ENCODE data around the gene XRCC4. TPM values are rescaled to one million over a fixed set of nuclear protein-coding genes. Genes with fewer than 3 reads are reported as not detected.
"Not testable (repeated sequence)": the region's sequence is repeated elsewhere in the genome, so short reads cannot be mapped to it uniquely, and the experiment has no call there.

Gene XRCC4
- total RNA-seq, 1 donor from 2014 or later = 10.7 TPM

DNA sequence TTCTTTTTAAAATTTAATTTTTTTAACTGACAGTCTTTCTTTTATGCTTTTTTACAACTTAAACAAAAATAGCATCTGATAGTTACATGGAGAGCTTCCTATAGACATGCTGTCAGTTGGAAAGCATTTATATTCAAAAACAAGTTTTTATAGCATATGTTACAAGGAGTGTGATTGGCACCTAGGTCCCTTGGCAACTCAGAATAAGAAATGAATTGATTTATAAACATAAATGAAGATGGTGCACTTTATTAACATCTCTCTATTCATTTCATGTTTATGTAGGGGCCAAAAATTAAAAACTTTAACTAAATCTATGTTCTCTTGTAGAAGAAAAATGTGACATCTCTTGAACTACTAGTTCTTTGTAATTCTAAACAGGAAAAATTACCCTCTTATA lies 153.2 kb downstream of the XRCC4 start:
- no peaks in the 10 kb centered on the region for H3K36me3 Mint-ChIP-seq (ENCODE audit: low read depth)
- DNase-seq (ENCODE audit: low spot score) = no peak
- H3K4me1 Mint-ChIP-seq (ENCODE audit: low read depth) = no peaks in the 10 kb centered on the region
- H3K4me3 Mint-ChIP-seq (ENCODE audit: low read depth) = no peak overlapping the region
- H3K9me3 Mint-ChIP-seq = no peaks in the 10 kb centered on the region
- no peak overlapping the region for H3K27ac Mint-ChIP-seq
- no peaks in the 10 kb centered on the region for H3K27me3 Mint-ChIP-seq (ENCODE audit: low read depth)
- intact Hi-C loops (cut with micrococcal nuclease) = no loop called here

DNA sequence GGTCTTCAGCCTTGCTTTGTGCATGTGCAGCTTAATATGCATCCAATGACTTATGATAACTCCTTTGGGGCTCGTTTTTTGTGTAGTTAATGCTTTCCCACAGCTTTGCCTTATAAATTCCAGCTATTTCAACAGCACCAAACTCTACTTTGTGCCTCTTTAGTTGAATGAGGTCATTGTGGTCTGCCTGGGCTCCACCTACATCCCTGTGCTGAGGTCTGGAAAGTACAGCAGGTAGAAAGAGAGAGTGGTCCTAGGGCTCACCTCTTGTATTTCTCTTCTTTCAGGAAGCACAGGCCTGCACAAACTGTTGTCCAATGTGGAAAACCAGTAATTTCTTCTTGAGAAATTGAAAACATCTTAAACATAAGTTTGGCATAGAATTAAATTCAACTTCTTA lies 167.2 kb downstream of the XRCC4 start:
- H3K9me3 Mint-ChIP-seq = no peaks in the 10 kb centered on the region
- no peaks in the 10 kb centered on the region for H3K27me3 Mint-ChIP-seq (ENCODE audit: low read depth)
- no peaks in the 10 kb centered on the region for H3K36me3 Mint-ChIP-seq (ENCODE audit: low read depth)
- H3K4me1 Mint-ChIP-seq (ENCODE audit: low read depth) = peaks cover 4% of the 10 kb centered on the region
- intact Hi-C loops (cut with micrococcal nuclease) = no loop called here
- H3K4me3 Mint-ChIP-seq (ENCODE audit: low read depth) = no peak overlapping the region
- no peak for DNase-seq (ENCODE audit: low spot score)
- no peak overlapping the region for H3K27ac Mint-ChIP-seq

DNA sequence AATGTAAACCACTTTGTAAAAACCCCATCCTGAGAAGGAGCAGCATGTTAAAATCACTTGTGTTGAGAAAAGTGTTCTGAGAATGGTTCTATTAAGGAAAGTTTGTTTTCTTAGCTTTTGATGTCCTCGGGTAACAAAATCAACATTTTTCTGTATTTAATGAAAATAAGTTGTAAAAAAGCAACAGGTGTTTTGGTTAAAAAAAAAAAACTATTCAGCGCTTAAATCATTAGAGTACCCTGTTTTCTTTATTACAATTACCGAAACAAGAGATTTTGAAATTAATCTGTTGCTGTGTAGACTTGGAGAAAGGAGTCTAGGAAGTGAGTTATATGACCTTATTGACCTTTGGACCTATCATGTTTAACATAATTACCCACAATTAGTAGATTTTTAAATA lies 167.7 kb downstream of the XRCC4 start:
- Mint-ChIP-seq H3K9me3 (no peaks in the 10 kb centered on the region), H3K4me3 (ENCODE audit: low read depth) (no peak overlapping the region), H3K36me3 (ENCODE audit: low read depth) (no peaks in the 10 kb centered on the region), H3K4me1 (ENCODE audit: low read depth) (peaks cover 4% of the 10 kb centered on the region), H3K27ac (no peak overlapping the region), H3K27me3 (ENCODE audit: low read depth) (no peaks in the 10 kb centered on the region)
- no peak for DNase-seq (ENCODE audit: low spot score)
- intact Hi-C loops (cut with micrococcal nuclease) = no loop called here

DNA sequence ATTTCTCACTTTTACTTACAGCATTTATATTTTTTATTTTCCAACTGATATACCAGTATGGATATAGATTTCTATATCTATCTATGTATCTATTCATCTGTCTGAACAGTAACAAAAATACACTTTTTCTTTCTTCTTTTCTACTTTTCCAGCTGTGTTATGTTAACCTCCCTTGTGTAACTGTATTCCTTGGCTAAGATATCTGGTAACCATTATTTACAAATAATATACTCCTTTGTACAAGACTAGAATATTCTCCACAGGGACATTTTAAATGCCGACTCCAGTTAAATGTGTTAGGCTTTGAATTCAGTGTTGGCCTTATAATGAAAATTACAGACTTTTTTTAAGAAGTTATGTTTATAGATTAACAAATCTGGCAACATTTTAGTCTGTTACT lies 168.7 kb downstream of the XRCC4 start:
- no peaks in the 10 kb centered on the region for H3K27me3 Mint-ChIP-seq (ENCODE audit: low read depth)
- H3K4me3 Mint-ChIP-seq (ENCODE audit: low read depth) = no peak overlapping the region
- intact Hi-C loops (cut with micrococcal nuclease) = no loop called here
- H3K36me3 Mint-ChIP-seq (ENCODE audit: low read depth) = no peaks in the 10 kb centered on the region
- DNase-seq (ENCODE audit: low spot score) = no peak
- H3K9me3 Mint-ChIP-seq = no peaks in the 10 kb centered on the region
- peaks cover 4% of the 10 kb centered on the region for H3K4me1 Mint-ChIP-seq (ENCODE audit: low read depth)
- H3K27ac Mint-ChIP-seq = no peak overlapping the region

DNA sequence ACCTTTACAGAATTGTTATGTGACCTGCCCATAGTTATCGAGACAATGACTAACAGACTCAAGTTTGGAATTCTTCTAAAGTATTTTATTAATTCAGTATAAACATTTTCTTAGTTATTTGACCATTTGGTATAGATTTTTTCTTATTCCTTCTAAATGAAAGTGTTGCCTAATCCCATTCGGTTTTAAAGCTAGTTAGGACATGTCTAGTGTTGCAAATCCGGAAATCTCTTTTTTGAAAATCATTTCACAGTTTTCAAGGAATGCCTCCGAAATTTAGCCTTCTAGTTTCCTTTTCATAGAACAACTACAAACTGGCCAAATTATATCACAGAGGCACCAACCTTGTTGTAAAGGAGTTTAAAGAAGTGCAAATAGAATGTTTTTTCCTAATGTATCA lies 171.8 kb downstream of the XRCC4 start:
- Mint-ChIP-seq H3K27ac (no peak overlapping the region), H3K4me1 (ENCODE audit: low read depth) (peaks cover 4% of the 10 kb centered on the region), H3K27me3 (ENCODE audit: low read depth) (no peaks in the 10 kb centered on the region), H3K36me3 (ENCODE audit: low read depth) (no peaks in the 10 kb centered on the region), H3K9me3 (no peaks in the 10 kb centered on the region), H3K4me3 (ENCODE audit: low read depth) (no peak overlapping the region)
- intact Hi-C loops (cut with micrococcal nuclease) = no loop called here
- DNase-seq (ENCODE audit: low spot score) = no peak

DNA sequence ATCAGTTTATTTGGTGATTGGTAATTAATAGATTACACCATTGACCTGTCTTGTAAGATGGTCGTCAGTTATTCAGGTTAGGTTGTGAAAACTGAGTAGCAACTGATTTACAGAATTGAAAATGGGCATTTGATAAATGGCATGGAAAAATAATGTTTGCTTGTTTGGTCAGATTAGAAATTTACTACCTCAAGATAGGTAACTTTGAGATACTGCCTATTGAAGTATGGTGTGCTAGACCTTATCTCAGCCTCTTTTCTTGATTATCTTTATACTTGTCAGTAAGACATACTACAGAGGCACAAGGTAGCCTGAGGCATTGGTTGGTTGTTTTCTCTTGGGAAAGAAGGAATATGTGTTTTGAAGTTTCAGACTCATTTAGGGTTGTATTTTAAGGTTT lies 174.5 kb downstream of the XRCC4 start:
- intact Hi-C loops (cut with micrococcal nuclease) = no loop called here
- DNase-seq (ENCODE audit: low spot score) = no peak
- Mint-ChIP-seq H3K4me3 (ENCODE audit: low read depth) (no peak overlapping the region), H3K9me3 (no peaks in the 10 kb centered on the region), H3K27me3 (ENCODE audit: low read depth) (no peaks in the 10 kb centered on the region), H3K27ac (no peak overlapping the region), H3K36me3 (ENCODE audit: low read depth) (no peaks in the 10 kb centered on the region), H3K4me1 (ENCODE audit: low read depth) (no peaks in the 10 kb centered on the region)

DNA sequence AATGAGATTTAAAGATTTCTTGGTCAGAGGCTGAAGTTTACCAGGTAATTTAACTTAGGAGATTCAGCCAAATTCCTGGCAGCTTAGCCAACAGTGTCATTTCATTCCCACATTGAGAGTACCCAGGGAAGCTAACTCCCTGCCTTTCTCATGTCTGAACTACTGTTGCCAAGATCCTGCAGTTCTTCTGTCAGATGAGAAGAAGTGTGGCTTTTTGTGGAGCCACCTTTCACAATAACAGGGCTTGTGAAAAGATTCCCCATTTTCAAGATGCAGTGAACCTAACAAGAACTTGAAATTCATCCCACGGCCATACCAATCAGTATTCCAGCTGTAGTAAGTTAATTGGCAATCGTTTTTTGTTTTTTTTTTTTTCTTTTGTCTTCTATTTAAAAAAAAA lies 176.4 kb downstream of the XRCC4 start:
- DNase-seq (ENCODE audit: low spot score) = no peak
- intact Hi-C loops (cut with micrococcal nuclease) = no loop called here
- Mint-ChIP-seq H3K4me1 (ENCODE audit: low read depth) (no peaks in the 10 kb centered on the region), H3K4me3 (ENCODE audit: low read depth) (no peak overlapping the region), H3K36me3 (ENCODE audit: low read depth) (no peaks in the 10 kb centered on the region), H3K27me3 (ENCODE audit: low read depth) (no peaks in the 10 kb centered on the region), H3K27ac (no peak overlapping the region), H3K9me3 (no peaks in the 10 kb centered on the region)

DNA sequence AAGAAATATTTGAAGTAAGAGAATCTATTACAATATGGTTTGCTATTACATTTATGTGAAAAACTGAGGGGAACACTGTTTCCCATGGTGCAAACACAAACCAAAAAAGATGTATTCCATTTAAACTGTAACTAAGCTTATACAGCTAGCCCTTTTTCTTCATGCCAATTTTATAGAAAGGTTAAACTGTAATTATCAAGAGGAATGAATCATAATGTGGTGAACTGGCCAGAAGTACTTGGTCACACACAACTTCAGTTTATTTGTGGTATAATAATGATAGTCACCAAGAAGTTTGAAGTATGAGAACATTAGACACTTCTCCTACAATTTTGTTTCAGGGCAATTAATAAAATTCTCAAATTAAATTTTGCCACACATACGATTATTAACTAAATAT lies 177.9 kb downstream of the XRCC4 start:
- intact Hi-C loops (cut with micrococcal nuclease) = no loop called here
- Mint-ChIP-seq H3K27ac (no peak overlapping the region), H3K4me1 (ENCODE audit: low read depth) (no peaks in the 10 kb centered on the region), H3K27me3 (ENCODE audit: low read depth) (no peaks in the 10 kb centered on the region), H3K36me3 (ENCODE audit: low read depth) (no peaks in the 10 kb centered on the region), H3K9me3 (no peaks in the 10 kb centered on the region), H3K4me3 (ENCODE audit: low read depth) (no peak overlapping the region)
- no peak for DNase-seq (ENCODE audit: low spot score)

DNA sequence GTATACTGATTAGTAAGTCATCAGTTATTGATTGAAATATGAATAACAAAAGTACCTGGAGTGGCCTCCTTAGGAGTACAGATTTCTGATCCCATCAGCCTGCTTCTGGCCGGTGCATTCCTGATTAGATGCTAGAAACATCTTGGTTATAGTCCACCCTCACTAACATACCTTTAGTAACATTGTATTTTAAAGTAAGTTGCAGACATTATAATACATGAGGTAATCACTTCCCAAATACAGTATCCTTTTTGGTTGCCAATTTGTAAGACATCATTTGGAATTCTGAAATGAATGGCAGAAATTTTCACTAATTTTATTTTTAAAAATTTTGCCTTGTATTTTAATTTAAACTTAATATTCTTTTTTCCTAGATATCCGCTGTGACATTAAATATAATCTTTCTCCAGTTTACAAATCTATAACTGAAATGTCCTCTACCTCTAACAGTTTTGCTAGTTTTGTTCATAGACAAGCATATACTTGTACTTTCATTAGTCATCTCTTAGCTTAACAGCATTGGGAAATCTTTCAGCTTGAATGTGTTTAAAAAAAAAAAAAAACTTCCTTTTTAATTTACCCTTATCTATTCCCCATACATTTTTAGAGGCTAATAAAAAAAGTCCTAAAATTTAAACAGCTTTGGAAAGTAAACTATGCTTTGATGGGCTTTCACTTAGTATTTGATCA lies 178.9 kb downstream of the XRCC4 start:
- Mint-ChIP-seq H3K4me3 (ENCODE audit: low read depth) (no peak overlapping the region), H3K27me3 (ENCODE audit: low read depth) (no peaks in the 10 kb centered on the region), H3K9me3 (no peaks in the 10 kb centered on the region), H3K36me3 (ENCODE audit: low read depth) (no peaks in the 10 kb centered on the region), H3K4me1 (ENCODE audit: low read depth) (no peaks in the 10 kb centered on the region), H3K27ac (no peak overlapping the region)
- intact Hi-C loops (cut with micrococcal nuclease) = no loop called here
- no peak for DNase-seq (ENCODE audit: low spot score)

DNA sequence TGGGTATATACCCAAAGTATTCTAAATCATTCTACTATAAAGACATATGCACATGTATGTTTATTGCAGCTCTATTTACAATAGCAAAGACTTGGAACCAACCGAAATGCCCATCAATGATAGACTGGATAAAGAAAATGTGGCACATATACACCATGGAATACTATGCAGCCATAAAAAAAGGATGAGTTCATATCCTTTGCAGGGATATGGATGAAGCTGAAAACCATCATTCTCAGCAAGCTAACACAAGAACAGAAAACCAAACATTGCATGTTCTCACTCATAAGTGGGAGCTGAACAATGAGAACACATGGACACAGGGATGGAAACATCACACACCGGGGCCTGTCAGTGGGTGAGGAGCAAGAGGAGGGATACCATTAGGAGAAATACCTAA lies 180.3 kb downstream of the XRCC4 start:
- H3K36me3 Mint-ChIP-seq (ENCODE audit: low read depth); intact Hi-C loops (cut with micrococcal nuclease); H3K27ac Mint-ChIP-seq; DNase-seq (ENCODE audit: low spot score); H3K4me3 Mint-ChIP-seq (ENCODE audit: low read depth); H3K9me3 Mint-ChIP-seq; H3K27me3 Mint-ChIP-seq (ENCODE audit: low read depth); H3K4me1 Mint-ChIP-seq (ENCODE audit: low read depth): not testable (repeated sequence)

DNA sequence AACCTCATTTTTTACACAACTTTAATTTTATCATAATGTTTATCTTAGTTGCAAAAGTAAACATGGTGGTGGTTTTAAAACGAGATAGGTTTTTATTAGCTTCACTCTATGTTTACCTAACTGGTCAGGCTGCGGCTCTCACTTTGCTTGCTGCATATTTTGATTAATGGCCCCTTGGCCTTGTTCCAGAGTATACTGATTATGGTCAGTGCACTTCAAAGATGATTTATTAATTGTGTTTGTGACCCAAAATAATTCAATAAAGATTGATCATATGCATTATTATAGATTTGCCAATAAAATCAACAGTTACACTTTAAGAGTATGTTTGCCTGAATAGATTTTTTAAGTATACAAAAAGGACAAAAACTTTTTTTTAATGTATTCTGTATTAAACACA lies 188.0 kb downstream of the XRCC4 start:
- Mint-ChIP-seq H3K36me3 (ENCODE audit: low read depth) (no peaks in the 10 kb centered on the region), H3K4me3 (ENCODE audit: low read depth) (no peak overlapping the region), H3K27ac (no peak overlapping the region), H3K9me3 (no peaks in the 10 kb centered on the region), H3K27me3 (ENCODE audit: low read depth) (no peaks in the 10 kb centered on the region), H3K4me1 (ENCODE audit: low read depth) (no peaks in the 10 kb centered on the region)
- intact Hi-C loops (cut with micrococcal nuclease) = no loop called here
- DNase-seq (ENCODE audit: low spot score) = no peak

DNA sequence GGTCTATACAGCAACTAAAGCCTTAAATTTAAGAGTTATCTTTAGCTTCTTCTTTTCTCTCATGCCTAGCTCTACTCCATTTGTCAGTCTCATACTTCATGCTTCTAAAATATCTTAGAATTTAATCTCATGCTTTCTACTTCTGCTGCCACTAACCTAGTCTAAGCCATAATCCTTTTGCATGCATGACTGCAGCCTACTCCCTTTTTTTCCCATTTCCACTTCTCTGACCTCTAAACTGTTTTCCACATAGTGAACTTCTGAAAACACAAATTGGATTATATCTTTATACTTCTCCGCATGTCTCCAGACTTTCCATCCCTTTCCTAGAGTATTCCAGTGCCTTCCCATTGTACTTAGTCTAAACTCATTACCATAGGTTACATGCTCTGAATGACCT lies 193.0 kb downstream of the XRCC4 start:
- intact Hi-C loops (cut with micrococcal nuclease) = no loop called here
- no peaks in the 10 kb centered on the region for H3K9me3 Mint-ChIP-seq
- H3K4me3 Mint-ChIP-seq (ENCODE audit: low read depth) = no peak overlapping the region
- no peak for DNase-seq (ENCODE audit: low spot score)
- no peaks in the 10 kb centered on the region for H3K36me3 Mint-ChIP-seq (ENCODE audit: low read depth)
- no peak overlapping the region for H3K27ac Mint-ChIP-seq
- no peaks in the 10 kb centered on the region for H3K27me3 Mint-ChIP-seq (ENCODE audit: low read depth)
- H3K4me1 Mint-ChIP-seq (ENCODE audit: low read depth) = no peaks in the 10 kb centered on the region

DNA sequence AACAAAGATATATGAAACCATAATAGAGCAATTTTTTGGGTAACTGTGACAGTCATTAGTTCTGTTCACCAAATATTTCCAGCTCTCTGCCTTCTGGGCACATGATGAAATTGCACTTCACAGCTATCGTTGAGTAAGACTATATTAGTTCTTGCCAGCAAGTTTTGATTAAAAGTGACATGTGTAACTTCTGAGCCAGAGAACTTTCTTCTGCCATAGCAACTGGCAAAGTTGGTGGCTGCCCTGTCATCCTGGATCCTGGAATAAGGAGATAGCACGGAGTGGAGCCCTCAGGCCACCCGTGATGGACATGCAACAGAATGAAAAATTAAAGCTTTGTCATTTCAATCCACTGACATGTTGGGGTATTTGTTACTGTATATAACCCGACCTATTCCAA lies 199.8 kb downstream of the XRCC4 start:
- no peak for DNase-seq (ENCODE audit: low spot score)
- H3K27me3 Mint-ChIP-seq (ENCODE audit: low read depth) = no peaks in the 10 kb centered on the region
- no peak overlapping the region for H3K27ac Mint-ChIP-seq
- intact Hi-C loops (cut with micrococcal nuclease) = no loop called here
- H3K9me3 Mint-ChIP-seq = no peaks in the 10 kb centered on the region
- H3K4me1 Mint-ChIP-seq (ENCODE audit: low read depth) = no peaks in the 10 kb centered on the region
- H3K36me3 Mint-ChIP-seq (ENCODE audit: low read depth) = no peaks in the 10 kb centered on the region
- H3K4me3 Mint-ChIP-seq (ENCODE audit: low read depth) = no peak overlapping the region

DNA sequence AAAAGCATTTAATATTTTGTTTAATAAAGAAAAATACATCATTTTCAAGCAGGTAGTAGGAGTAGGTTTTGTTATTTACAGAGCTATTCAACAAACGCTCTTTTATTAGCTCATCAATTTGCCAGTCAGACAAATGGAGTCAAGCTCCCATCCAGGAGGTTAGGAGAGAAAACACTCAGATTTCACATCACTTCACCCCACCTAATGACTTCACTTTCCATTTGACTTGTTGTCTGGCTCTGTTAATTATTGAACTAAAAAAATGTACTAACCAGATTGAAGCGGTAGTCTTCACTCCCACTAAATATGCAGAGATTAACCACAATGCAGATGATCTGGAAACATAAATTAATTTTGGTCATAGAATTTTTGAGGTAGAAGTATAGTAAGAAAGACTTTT lies 200.6 kb downstream of the XRCC4 start:
- H3K4me1 Mint-ChIP-seq (ENCODE audit: low read depth) = no peaks in the 10 kb centered on the region

More for the DNA sequence above, 200.6 kb downstream of the XRCC4 start:
- Mint-ChIP-seq H3K27me3 (ENCODE audit: low read depth) (no peaks in the 10 kb centered on the region), H3K4me3 (ENCODE audit: low read depth) (no peak overlapping the region), H3K9me3 (no peaks in the 10 kb centered on the region), H3K36me3 (ENCODE audit: low read depth) (no peaks in the 10 kb centered on the region), H3K27ac (no peak overlapping the region)
- intact Hi-C loops (cut with micrococcal nuclease) = no loop called here
- DNase-seq (ENCODE audit: low spot score) = no peak

All from activated T-helper 2 cell treated with anti-CD3 and anti-CD28 coated beads, Interferon-gamma antibody, Interleukin-2, Interleukin-4, amounts not matched to agents 10 μg/mL and 5 μg/mL and 100 μg/mL, durations not matched to agents 14 hours and 24 hours and 36 hours (primary cell).